Tibial nerve (tissue), 4 donors: Measurements from ENCODE around the gene ARMH4. TPM values are rescaled to one million over a fixed set of nuclear protein-coding genes. Genes with fewer than 3 reads are reported as not detected.

Experiments used
- DNase-seq, 2 donors: peaks; one replicate each; pipeline ENCODE4 v3.0.0-alpha.2; 2019; ENCODE audit warnings: low spot score in 2 of 2
- H3K27ac ChIP-seq, 4 donors: fragments of 200-600 bp; sonication (generic) in 3 of 4; one replicate each; pipeline ENCODE4 v1.5.1; 2017 to 2019; ENCODE audit warnings: mild to moderate bottlenecking in 1 of 4
- H3K27me3 ChIP-seq, 2 donors: fragments of 200-600 bp; sonication (generic) in 1 of 2; one replicate each; pipeline versions ENCODE4 v1.5.1 to v1.6.0; 2017 to 2019
- H3K36me3 ChIP-seq, 3 donors: fragments of 200-600 bp; sonication (generic); one replicate each; pipeline ENCODE4 v1.5.1; 2018 to 2019
- H3K4me1 ChIP-seq, 4 donors: fragments of 200-600 bp; sonication (generic) in 3 of 4; one replicate each; pipeline ENCODE4 v1.5.1; 2017 to 2019
- H3K4me3 ChIP-seq, 4 donors: fragments of 200-600 bp; sonication (generic) in 3 of 4; one replicate each; pipeline ENCODE4 v1.5.1; 2017 to 2019; ENCODE audit warnings: mild to moderate bottlenecking in 1 of 4, moderate library complexity in 1 of 4
- H3K9me3 ChIP-seq, 4 donors: fragments of 200-600 bp; sonication (generic) in 3 of 4; one replicate each; pipeline ENCODE4 v1.5.1; 2017 to 2019
- EP300 ChIP-seq, 2 donors: sonication (generic); formaldehyde crosslinking; IDR thresholded peaks; one replicate each; pipeline ENCODE4 v1.6.1; 2017; ENCODE audit warnings: antibody characterized with exemption in 2 of 2, mild to moderate bottlenecking in 1 of 2
- POLR2A ChIP-seq, 2 donors: fragments of 450-650 bp; IDR thresholded peaks; one replicate each; pipeline ENCODE4 v1.6.1; 2017; ENCODE audit warnings: antibody characterized with exemption in 2 of 2, mild to moderate bottlenecking in 2 of 2, moderate library complexity in 2 of 2
- WGBS, 2 donors: methylation state at CpG; one replicate each; pipeline ENCODE4 v1.1.5; 2018; 5-methylcytosine and 5-hydroxymethylcytosine counted together
- total RNA-seq, 4 donors: library from RNA; depleted of rRNA; stranded (reverse); fragments of >200 nt; gene quantifications; one replicate each; pipeline ENCODE4 v1.1.0, GENCODE V29; 2016
- TF ChIP-seq, protein P1 (sequence below), 5 experiments: fragments of 200-600 bp in 3 of 5; fragments of 450-650 bp in 2 of 5; sonication (generic) in 3 of 5; IDR thresholded peaks; one replicate each; pipeline ENCODE4 v1.5.1; 2016 to 2019; ENCODE audit warnings: antibody characterized with exemption in 5 of 5, mild to moderate bottlenecking in 3 of 5, moderate library complexity in 2 of 5

The ARMH4 gene
- total RNA-seq, 4 donors from 2014 or later: 3.6 to 9.0 (median 5.6) TPM

DNA sequence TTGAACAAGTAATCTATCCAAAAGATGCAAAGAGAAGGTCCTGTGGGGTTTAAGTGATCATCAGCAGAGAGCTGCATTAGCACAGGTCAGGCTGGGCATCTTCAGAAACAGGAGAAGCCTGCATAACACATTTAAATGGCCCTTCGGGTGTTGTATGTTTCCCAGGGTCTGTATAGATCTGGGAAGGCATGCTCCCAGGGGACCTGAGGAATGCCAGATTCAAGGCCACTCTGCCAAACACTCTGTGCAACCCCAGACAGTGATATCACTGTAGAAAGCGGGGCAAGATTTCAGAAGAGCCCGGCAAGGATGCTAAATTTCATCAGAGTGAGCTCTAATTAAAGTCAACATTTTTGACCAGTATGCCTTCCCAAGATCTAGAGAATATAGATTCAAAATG, 92.9 kb downstream of the ARMH4 start:
- Histone ChIP-seq H3K27me3 (no peaks in the 10 kb centered on the region), H3K36me3 (no peaks in the 10 kb centered on the region), H3K4me1 (no peaks in the 10 kb centered on the region), H3K27ac (no peak overlapping the region), H3K9me3 (no peaks in the 10 kb centered on the region), H3K4me3 (no peak overlapping the region)
- TF ChIP-seq, protein P1, sequence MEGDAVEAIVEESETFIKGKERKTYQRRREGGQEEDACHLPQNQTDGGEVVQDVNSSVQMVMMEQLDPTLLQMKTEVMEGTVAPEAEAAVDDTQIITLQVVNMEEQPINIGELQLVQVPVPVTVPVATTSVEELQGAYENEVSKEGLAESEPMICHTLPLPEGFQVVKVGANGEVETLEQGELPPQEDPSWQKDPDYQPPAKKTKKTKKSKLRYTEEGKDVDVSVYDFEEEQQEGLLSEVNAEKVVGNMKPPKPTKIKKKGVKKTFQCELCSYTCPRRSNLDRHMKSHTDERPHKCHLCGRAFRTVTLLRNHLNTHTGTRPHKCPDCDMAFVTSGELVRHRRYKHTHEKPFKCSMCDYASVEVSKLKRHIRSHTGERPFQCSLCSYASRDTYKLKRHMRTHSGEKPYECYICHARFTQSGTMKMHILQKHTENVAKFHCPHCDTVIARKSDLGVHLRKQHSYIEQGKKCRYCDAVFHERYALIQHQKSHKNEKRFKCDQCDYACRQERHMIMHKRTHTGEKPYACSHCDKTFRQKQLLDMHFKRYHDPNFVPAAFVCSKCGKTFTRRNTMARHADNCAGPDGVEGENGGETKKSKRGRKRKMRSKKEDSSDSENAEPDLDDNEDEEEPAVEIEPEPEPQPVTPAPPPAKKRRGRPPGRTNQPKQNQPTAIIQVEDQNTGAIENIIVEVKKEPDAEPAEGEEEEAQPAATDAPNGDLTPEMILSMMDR (IDR thresholded peaks at IDR 0.05): no peak
- TF ChIP-seq POLR2A (IDR thresholded peaks at IDR 0.05): no peak
- TF ChIP-seq EP300 (IDR thresholded peaks at IDR 0.05): no peak
- DNase-seq: no peak
- 73 to 86% methylated on average over 3 of the region's 3 CpGs for WGBS, 2 donors

DNA sequence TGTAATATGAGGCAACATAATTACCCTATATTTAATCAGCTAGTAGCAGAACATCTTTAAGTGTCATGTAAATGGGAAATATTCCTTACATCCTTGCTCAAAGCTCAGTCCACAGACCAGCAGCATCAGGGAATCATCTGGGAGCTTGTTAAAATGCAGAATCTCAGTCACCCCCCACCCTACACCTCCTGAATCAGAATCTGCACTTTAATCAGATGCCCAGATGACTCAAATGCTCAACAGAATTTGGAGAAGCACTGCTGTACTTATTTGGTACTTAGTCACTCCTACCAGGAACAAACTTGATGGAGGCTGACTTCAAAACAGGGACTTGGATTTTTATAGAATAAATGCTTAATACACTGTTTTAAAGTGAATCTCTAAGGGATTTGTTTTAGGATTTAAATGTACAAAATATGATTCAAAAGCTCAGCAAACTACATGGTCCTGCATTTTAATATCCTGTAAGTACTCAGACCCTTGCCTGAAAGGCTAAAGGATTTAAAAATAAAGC, 96.5 kb downstream of the ARMH4 start:
- H3K9me3 ChIP-seq: no peaks in the 10 kb centered on the region
- H3K4me1 ChIP-seq: no peaks in the 10 kb centered on the region
- no peak overlapping the region for H3K4me3 ChIP-seq
- H3K27ac ChIP-seq: no peak overlapping the region
- DNase-seq: no peak
- H3K27me3 ChIP-seq: no peaks in the 10 kb centered on the region
- no peak for TF ChIP-seq POLR2A (IDR thresholded peaks at IDR 0.05)
- H3K36me3 ChIP-seq: no peaks in the 10 kb centered on the region

DNA sequence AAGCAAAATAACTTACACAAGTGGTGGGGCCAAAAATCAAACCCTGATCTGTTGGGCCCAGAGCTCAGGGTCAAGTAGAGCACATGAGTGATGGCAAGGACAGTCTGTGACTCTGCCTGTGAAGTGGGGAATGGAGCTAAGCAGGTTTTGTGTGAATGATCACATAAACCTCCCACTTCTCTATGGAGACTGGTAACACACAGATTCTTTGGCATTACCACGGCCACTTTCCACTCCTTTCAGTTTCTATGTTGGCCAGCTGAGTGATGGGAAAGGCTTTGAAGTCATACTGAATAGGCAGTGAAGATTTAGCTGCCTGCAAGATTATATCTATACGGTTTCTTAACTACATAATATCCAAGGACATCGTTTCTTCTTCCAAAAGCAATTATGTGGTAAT, 97.9 kb downstream of the ARMH4 start:
- WGBS, 2 donors: 80 to 91% methylated on average over 3 of the region's 3 CpGs

DNA sequence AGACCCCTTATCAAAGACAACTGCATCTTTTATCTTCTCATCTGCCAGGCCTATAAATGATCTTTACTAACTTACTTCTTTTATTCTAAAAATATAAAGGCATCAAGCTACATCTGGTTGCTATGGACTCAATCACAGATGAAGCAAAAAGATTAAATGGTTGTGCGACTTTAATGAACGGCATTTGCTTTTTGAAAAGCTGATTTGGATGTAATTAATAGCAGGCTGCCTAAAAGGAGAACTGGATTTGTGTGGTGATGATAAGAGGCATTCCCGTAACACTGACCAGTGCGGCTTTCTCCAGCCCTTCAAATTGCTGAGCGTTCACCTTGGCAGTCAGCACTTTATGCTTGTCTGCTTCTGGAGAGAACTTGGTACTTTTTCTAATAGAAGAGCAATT, 103.8 kb downstream of the ARMH4 start:
- Histone ChIP-seq H3K36me3 (no peaks in the 10 kb centered on the region), H3K27ac (no peak overlapping the region), H3K9me3 (no peaks in the 10 kb centered on the region), H3K27me3 (no peaks in the 10 kb centered on the region), H3K4me1 (peaks cover 0 to 5% (median 0%) of the 10 kb centered on the region in 4 donors), H3K4me3 (no peak overlapping the region)
- no peak for DNase-seq
- TF ChIP-seq, protein P1 (IDR thresholded peaks at IDR 0.05): no peak
- no peak for TF ChIP-seq POLR2A (IDR thresholded peaks at IDR 0.05)
- no peak for TF ChIP-seq EP300 (IDR thresholded peaks at IDR 0.05)
- WGBS, 2 donors: 43 to 51% methylated on average over 5 of the region's 5 CpGs

More for the DNA sequence above, 97.9 kb downstream of the ARMH4 start:
- Histone ChIP-seq H3K27me3 (no peaks in the 10 kb centered on the region), H3K27ac (no peak overlapping the region), H3K4me1 (no peaks in the 10 kb centered on the region), H3K36me3 (no peaks in the 10 kb centered on the region), H3K4me3 (no peak overlapping the region), H3K9me3 (no peaks in the 10 kb centered on the region)
- DNase-seq: no peak
- TF ChIP-seq EP300 (IDR thresholded peaks at IDR 0.05) (no peak), POLR2A (IDR thresholded peaks at IDR 0.05) (no peak)
- TF ChIP-seq, protein P1 (IDR thresholded peaks at IDR 0.05): no peak

DNA sequence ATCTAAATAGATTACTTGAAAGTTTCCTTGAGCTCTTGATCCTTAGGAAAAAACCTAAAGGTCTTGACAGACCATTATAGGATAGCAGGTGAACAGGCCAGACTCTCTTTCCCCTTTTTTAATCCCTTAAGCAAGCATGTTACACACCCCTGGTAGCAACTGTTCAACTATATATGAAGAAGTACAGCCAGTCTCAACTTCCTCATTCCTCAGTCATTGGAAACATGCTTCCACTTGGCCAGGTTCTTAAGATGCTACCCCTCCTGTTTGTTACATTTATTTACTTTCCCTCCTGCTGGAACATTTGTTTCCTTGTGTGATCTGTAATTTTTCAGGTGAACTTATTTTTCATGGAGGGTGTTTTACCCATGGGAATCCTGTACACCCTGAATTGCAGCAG, 124.1 kb downstream of the ARMH4 start:
- no peaks in the 10 kb centered on the region for H3K9me3 ChIP-seq
- no peaks in the 10 kb centered on the region for H3K27me3 ChIP-seq
- H3K36me3 ChIP-seq: peaks cover 0 to 4% (median 0%) of the 10 kb centered on the region in 3 donors
- no peak overlapping the region for H3K4me3 ChIP-seq
- no peak for DNase-seq
- no peak overlapping the region for H3K27ac ChIP-seq
- TF ChIP-seq POLR2A (IDR thresholded peaks at IDR 0.05): no peak
- no peak for TF ChIP-seq EP300 (IDR thresholded peaks at IDR 0.05)
- TF ChIP-seq, protein P1 (IDR thresholded peaks at IDR 0.05): no peak
- no peaks in the 10 kb centered on the region for H3K4me1 ChIP-seq

DNA sequence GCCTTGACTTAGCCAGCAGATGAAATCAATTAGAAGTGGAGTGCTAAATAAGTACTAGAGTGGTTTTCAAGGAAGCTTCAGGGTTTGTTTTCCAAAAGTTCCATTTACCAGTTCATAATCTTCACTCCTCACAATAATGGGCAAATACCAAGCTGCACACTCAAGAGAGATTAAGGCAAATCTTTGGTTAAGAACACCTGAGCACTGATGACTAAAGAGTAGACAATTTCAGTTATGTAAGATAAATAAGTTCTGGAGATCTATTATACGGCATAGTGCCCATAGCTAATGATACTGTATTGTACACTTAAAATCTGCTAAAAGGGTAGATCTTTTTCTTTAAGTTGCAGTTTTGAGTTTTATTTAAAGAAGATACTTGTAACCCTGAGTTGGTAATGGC, 125.0 kb downstream of the ARMH4 start:
- 97 to 98% methylated on average over 1 of the region's 1 CpG for WGBS, 2 donors
- no peak for DNase-seq
- Histone ChIP-seq H3K36me3 (peaks cover 0 to 4% (median 0%) of the 10 kb centered on the region in 3 donors), H3K27ac (no peak overlapping the region), H3K27me3 (no peaks in the 10 kb centered on the region), H3K4me1 (no peaks in the 10 kb centered on the region), H3K4me3 (no peak overlapping the region), H3K9me3 (no peaks in the 10 kb centered on the region)
- no peak for TF ChIP-seq EP300 (IDR thresholded peaks at IDR 0.05)
- TF ChIP-seq POLR2A (IDR thresholded peaks at IDR 0.05): no peak
- TF ChIP-seq, protein P1 (IDR thresholded peaks at IDR 0.05): no peak
